Natural killer cell (primary cell): ENCODE data around the gene SERTAD2. TPM values are rescaled to one million over a fixed set of nuclear protein-coding genes. Genes with fewer than 3 reads are reported as not detected.

Source experiments
- ATAC-seq, 3 donors: fragments of 150-1000 bp in 2 of 3; fragments of 200-7000 bp in 1 of 3; cut with Tn5 transposase; 1 replicate in 1 of 3; 2 replicates in 2 of 3; pipeline ENCODE4 v1.10.0; 2021; ENCODE audit warnings: mild to moderate bottlenecking in 2 of 3, moderate library complexity in 2 of 3
- DNase-seq, 2 donors: peaks; one replicate each; pipeline versions ENCODE4 v3.0.0 to v3.0.0-alpha.2; 2013 to 2021; ENCODE audit warnings: mixed read lengths in 1 of 2
- H3K27ac ChIP-seq: one replicate; pipeline ENCODE4 v1.5.1; 2013; ENCODE audit warnings: mild to moderate bottlenecking, low read length
- H3K27me3 ChIP-seq: one replicate; pipeline ENCODE4 v1.6.1; 2013; ENCODE audit warnings: low read length; ENCODE audit not compliant: control insufficient read depth, insufficient read depth
- H3K36me3 ChIP-seq: one replicate; pipeline ENCODE4 v1.6.1; 2013; ENCODE audit warnings: low read length; ENCODE audit not compliant: control insufficient read depth, insufficient read depth
- H3K4me1 ChIP-seq: one replicate; pipeline ENCODE4 v1.6.1; 2013; ENCODE audit warnings: low read length; ENCODE audit not compliant: control insufficient read depth, insufficient read depth
- H3K4me3 ChIP-seq: one replicate; pipeline ENCODE4 v1.5.1; 2013; ENCODE audit warnings: low read length
- H3K9me3 ChIP-seq: one replicate; pipeline ENCODE4 v1.6.1; 2013; ENCODE audit warnings: low read length; ENCODE audit not compliant: control insufficient read depth, insufficient read depth
- H3K27ac Mint-ChIP-seq, 2 donors: one replicate each; pipeline ENCODE4 v1.8.0; 2022; ENCODE audit warnings: mild to moderate bottlenecking in 2 of 2, mixed read lengths in 2 of 2, moderate library complexity in 1 of 2
- H3K27me3 Mint-ChIP-seq, 2 donors: one replicate each; pipeline ENCODE4 v1.8.0; 2022; ENCODE audit warnings: low read depth in 2 of 2, mixed read lengths in 2 of 2
- H3K36me3 Mint-ChIP-seq: one replicate; pipeline ENCODE4 v1.8.0; 2022; ENCODE audit warnings: mixed read lengths
- H3K4me1 Mint-ChIP-seq, 2 donors: one replicate each; pipeline ENCODE4 v1.8.0; 2022; ENCODE audit warnings: mixed read lengths in 2 of 2
- H3K4me3 Mint-ChIP-seq: one replicate; pipeline ENCODE4 v1.8.0; 2022; ENCODE audit warnings: mild to moderate bottlenecking, moderate library complexity, mixed read lengths
- H3K9me3 Mint-ChIP-seq, 2 donors: one replicate each; pipeline ENCODE4 v1.8.0; 2022; ENCODE audit warnings: mixed read lengths in 2 of 2
- WGBS: methylation state at CpG from one replicate; pipeline ENCODE4 v1.1.7; 2013; ENCODE audit warnings: missing lambda C conversion rate; ENCODE audit not compliant: insufficient coverage; 5-methylcytosine and 5-hydroxymethylcytosine counted together
- intact Hi-C: fragments of 100-400 bp; cut with micrococcal nuclease; formaldehyde crosslinking; loops from one replicate; pipeline ENCODE4 v1.14.2; 2022
- total RNA-seq, 4 donors: library from RNA; stranded (reverse); fragments of 120-200 nt in 1 of 4; gene quantifications; one replicate each; pipeline versions ENCODE4 v1.2.3 to v1.2.4, GENCODE V29; 2013 to 2022
- TF ChIP-seq, protein P1 (sequence below): fragments of 200-600 bp; IDR thresholded peaks from one replicate; pipeline ENCODE4 v1.8.0; 2022; ENCODE audit warnings: antibody characterized with exemption

SERTAD2 gene
- total RNA-seq, 3 donors from 2014 or later (not counting 1 experiment from before 2014, with no cell fraction given) = 45.6 to 71.2 (median 55.8) TPM

DNA sequence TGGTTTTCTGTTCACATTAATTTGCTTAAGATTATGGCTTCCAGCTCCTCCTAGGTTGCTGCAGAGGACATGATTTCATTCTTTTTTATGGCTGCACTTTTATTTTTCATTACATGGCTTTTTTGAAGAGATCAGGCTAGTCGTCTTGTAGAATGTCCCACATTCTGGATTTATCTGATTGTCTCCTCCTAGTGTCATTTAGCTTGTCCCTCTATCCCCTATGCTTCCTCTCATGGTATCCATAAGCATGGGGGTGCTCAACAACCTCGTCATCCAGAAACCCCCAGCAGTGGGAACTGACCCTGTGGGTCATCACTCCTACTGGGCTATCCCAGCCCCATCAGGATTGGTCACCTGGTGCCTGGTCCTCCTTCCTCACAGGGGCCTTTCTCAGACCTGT lies 49.6 kb downstream of the SERTAD2 start:
- no peaks in the 10 kb centered on the region for H3K27me3 Mint-ChIP-seq
- H3K4me1 Mint-ChIP-seq = peaks cover 19 to 24% of the 10 kb centered on the region in 2 donors
- no peak for DNase-seq
- ATAC-seq = no peak
- peak overlapping the region in 1 of 2 donors; percentile 5 for H3K27ac Mint-ChIP-seq
- no peak overlapping the region for H3K4me3 Mint-ChIP-seq
- Histone ChIP-seq H3K27me3 (no peaks in the 10 kb centered on the region), H3K36me3 (no peaks in the 10 kb centered on the region), H3K4me3 (no peak overlapping the region), H3K27ac (no peak overlapping the region), H3K9me3 (no peaks in the 10 kb centered on the region), H3K4me1 (peaks cover 28% of the 10 kb centered on the region)
- no peaks in the 10 kb centered on the region for H3K36me3 Mint-ChIP-seq
- WGBS = 92% methylated on average over 2 of the region's 2 CpGs
- intact Hi-C loops = no loop called here
- TF ChIP-seq, protein P1, sequence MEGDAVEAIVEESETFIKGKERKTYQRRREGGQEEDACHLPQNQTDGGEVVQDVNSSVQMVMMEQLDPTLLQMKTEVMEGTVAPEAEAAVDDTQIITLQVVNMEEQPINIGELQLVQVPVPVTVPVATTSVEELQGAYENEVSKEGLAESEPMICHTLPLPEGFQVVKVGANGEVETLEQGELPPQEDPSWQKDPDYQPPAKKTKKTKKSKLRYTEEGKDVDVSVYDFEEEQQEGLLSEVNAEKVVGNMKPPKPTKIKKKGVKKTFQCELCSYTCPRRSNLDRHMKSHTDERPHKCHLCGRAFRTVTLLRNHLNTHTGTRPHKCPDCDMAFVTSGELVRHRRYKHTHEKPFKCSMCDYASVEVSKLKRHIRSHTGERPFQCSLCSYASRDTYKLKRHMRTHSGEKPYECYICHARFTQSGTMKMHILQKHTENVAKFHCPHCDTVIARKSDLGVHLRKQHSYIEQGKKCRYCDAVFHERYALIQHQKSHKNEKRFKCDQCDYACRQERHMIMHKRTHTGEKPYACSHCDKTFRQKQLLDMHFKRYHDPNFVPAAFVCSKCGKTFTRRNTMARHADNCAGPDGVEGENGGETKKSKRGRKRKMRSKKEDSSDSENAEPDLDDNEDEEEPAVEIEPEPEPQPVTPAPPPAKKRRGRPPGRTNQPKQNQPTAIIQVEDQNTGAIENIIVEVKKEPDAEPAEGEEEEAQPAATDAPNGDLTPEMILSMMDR = no peak
- no peaks in the 10 kb centered on the region for H3K9me3 Mint-ChIP-seq

DNA sequence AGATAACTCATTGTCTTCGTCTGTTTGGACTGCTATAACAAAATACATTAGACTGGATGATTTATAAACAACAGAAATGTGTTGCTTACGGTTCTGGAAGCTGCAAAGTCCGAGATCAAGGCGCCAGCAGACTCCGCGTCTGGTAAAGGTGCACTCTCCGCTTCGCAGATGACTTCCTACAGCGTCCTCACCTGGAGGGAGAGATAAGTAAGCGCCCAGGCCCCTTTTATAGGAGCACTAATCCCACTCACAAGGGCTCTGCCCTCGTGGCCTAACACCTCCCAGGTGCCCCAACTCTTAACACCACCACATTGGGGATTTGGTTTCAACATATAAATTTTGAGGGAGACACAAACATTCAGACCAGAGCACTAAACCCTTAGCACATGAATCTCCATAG lies 51.3 kb downstream of the SERTAD2 start:
- intact Hi-C loops = no loop called here
- DNase-seq = no peak
- no peaks in the 10 kb centered on the region for H3K36me3 ChIP-seq
- no peak for ATAC-seq
- Mint-ChIP-seq H3K36me3 (no peaks in the 10 kb centered on the region), H3K27me3 (peaks cover 0 to 3% of the 10 kb centered on the region in 2 donors), H3K4me3 (no peak overlapping the region), H3K27ac (no peak overlapping the region), H3K4me1 (peaks cover 12 to 15% of the 10 kb centered on the region in 2 donors), H3K9me3 (no peaks in the 10 kb centered on the region)
- no peak overlapping the region for H3K4me3 ChIP-seq
- no peaks in the 10 kb centered on the region for H3K9me3 ChIP-seq
- no peaks in the 10 kb centered on the region for H3K27me3 ChIP-seq
- peaks cover 12% of the 10 kb centered on the region for H3K4me1 ChIP-seq
- TF ChIP-seq, protein P1 = no peak
- WGBS = 92% methylated on average over 9 of the region's 11 CpGs
- no peak overlapping the region for H3K27ac ChIP-seq

GRCh38 chr2:64601785-64602391 lies 51.8 kb downstream of the SERTAD2 start:
- TF ChIP-seq, protein P1 = no peak
- Histone ChIP-seq H3K27me3 (no peaks in the 10 kb centered on the region), H3K36me3 (no peaks in the 10 kb centered on the region), H3K4me1 (peaks cover 7% of the 10 kb centered on the region), H3K27ac (no peak overlapping the region), H3K9me3 (no peaks in the 10 kb centered on the region), H3K4me3 (no peak overlapping the region)
- peaks cover 9 to 10% of the 10 kb centered on the region in 2 donors for H3K4me1 Mint-ChIP-seq
- H3K36me3 Mint-ChIP-seq = no peaks in the 10 kb centered on the region
- H3K9me3 Mint-ChIP-seq = no peaks in the 10 kb centered on the region
- ATAC-seq = no peak
- peaks cover 0 to 3% of the 10 kb centered on the region in 2 donors for H3K27me3 Mint-ChIP-seq
- WGBS = 83% methylated on average over 12 of the region's 12 CpGs
- DNase-seq = no peak
- H3K27ac Mint-ChIP-seq = no peak overlapping the region
- no peak overlapping the region for H3K4me3 Mint-ChIP-seq
- intact Hi-C loops = no loop called here
